AG10803 (cell line): Measurements from ENCODE around the gene NCS1.
A peak's percentile ranks its signal among the peaks of the same experiment; 100 is the strongest.

ENCODE experiments used
- DNase-seq: peaks from one replicate; pipeline ENCODE4 v3.0.0; 2010; ENCODE audit warnings: low read depth
- H3K4me3 ChIP-seq: 2 replicates; pipeline ENCODE4 v1.5.1; 2011; ENCODE audit warnings: mild to moderate bottlenecking, low read length, control low read depth
- CTCF ChIP-seq: conservative IDR thresholded peaks from 2 replicates; pipeline ENCODE4 v1.5.1; 2011; ENCODE audit warnings: mild to moderate bottlenecking, low read length, control low read depth, inconsistent platforms

NCS1 gene

GRCh38 chr9:130140706-130141105 lies 31.5 kb upstream of the NCS1 start:
- no peak for DNase-seq
- TF ChIP-seq CTCF: no peak
- no peak overlapping the region for H3K4me3 ChIP-seq

- no peak for TF ChIP-seq CTCF
- no peak overlapping the region for H3K4me3 ChIP-seq
- no peak for DNase-seq
These were observed 30.1 kb upstream of the NCS1 start for GRCh38 chr9:130142056-130142455.

- no peak for TF ChIP-seq CTCF
- no peak for DNase-seq
- H3K4me3 ChIP-seq: no peak overlapping the region
These were observed 29.6 kb upstream of the NCS1 start for GRCh38 chr9:130142641-130143040.

- TF ChIP-seq CTCF: no peak
- no peak for DNase-seq
- H3K4me3 ChIP-seq: no peak overlapping the region
These were observed 28.8 kb upstream of the NCS1 start for GRCh38 chr9:130143279-130143893.

GRCh38 chr9:130143958-130144366 lies 28.2 kb upstream of the NCS1 start:
- peak; percentile 31 for DNase-seq
- no peak overlapping the region; the same call in 1 of the 2 replicates for H3K4me3 ChIP-seq
- no peak for TF ChIP-seq CTCF

GRCh38 chr9:130144703-130145102 lies 27.5 kb upstream of the NCS1 start:
- TF ChIP-seq CTCF: no peak
- H3K4me3 ChIP-seq: no peak overlapping the region
- no peak for DNase-seq

GRCh38 chr9:130145658-130146057 lies 26.5 kb upstream of the NCS1 start:
- TF ChIP-seq CTCF: no peak
- DNase-seq: no peak

More at GRCh38 chr9:130145658-130146057, 26.5 kb upstream of the NCS1 start:
- no peak overlapping the region for H3K4me3 ChIP-seq
